H9 (cell line): ENCODE data around the gene NEURL4. TPM values are rescaled to one million over a fixed set of nuclear protein-coding genes. Genes with fewer than 3 reads are reported as not detected.
A peak's percentile ranks its signal among the peaks of the same experiment; 100 is the strongest.
"Not testable (repeated sequence)": the region's sequence is repeated elsewhere in the genome, so short reads cannot be mapped to it uniquely, and the experiment has no call there.

Source experiments
- DNase-seq: peaks from one replicate; pipeline ENCODE4 v3.0.0-alpha.2; 2017
- H2AFZ ChIP-seq: one replicate; pipeline ENCODE4 v1.6.1; 2013; ENCODE audit warnings: mild to moderate bottlenecking, low read length, control low read depth, moderate library complexity
- H2AK5ac ChIP-seq: 2 replicates; pipeline ENCODE4 v1.6.1; 2013; ENCODE audit warnings: low read length, control low read depth, mixed read lengths; ENCODE audit not compliant: insufficient read length
- H2BK120ac ChIP-seq: one replicate; pipeline ENCODE4 v1.6.1; 2013; ENCODE audit warnings: low read depth, mild to moderate bottlenecking, low read length, control low read depth, inconsistent platforms; ENCODE audit not compliant: poor library complexity, severe bottlenecking
- H2BK12ac ChIP-seq: 2 replicates; pipeline ENCODE4 v1.6.1; 2013; ENCODE audit warnings: low read length, control low read depth, mixed read lengths, low read depth; ENCODE audit not compliant: insufficient read length
- H2BK15ac ChIP-seq: 2 replicates; pipeline ENCODE4 v1.6.1; 2013; ENCODE audit warnings: low read depth, low read length, control low read depth
- H2BK20ac ChIP-seq: one replicate; pipeline ENCODE4 v1.6.1; 2013; ENCODE audit warnings: low read depth, mild to moderate bottlenecking, low read length, control low read depth, inconsistent platforms; ENCODE audit not compliant: poor library complexity, severe bottlenecking
- H2BK5ac ChIP-seq: 2 replicates; pipeline ENCODE4 v1.6.1; 2013; ENCODE audit warnings: low read length, control low read depth, mixed read lengths; ENCODE audit not compliant: insufficient read length
- H3K14ac ChIP-seq: 2 replicates; pipeline ENCODE4 v1.6.1; 2013; ENCODE audit warnings: low read length, control low read depth; ENCODE audit not compliant: insufficient read depth
- H3K18ac ChIP-seq: 2 replicates; pipeline ENCODE4 v1.6.1; 2013; ENCODE audit warnings: low read depth, mild to moderate bottlenecking, mixed read lengths, low read length, control low read depth; ENCODE audit not compliant: insufficient read length
- H3K23ac ChIP-seq: 2 replicates; pipeline ENCODE4 v1.6.1; 2013; ENCODE audit warnings: low read length, control low read depth, mixed read lengths, low read depth; ENCODE audit not compliant: insufficient read length
- H3K23me2 ChIP-seq: 2 replicates; pipeline ENCODE4 v1.6.1; 2013; ENCODE audit warnings: low read depth, mild to moderate bottlenecking, mixed read lengths, low read length, control low read depth; ENCODE audit not compliant: insufficient read length, poor library complexity, severe bottlenecking
- H3K27ac ChIP-seq: 2 replicates; pipeline ENCODE4 v1.5.1; 2013; ENCODE audit warnings: low read length, control low read depth, mixed read lengths, low read depth; ENCODE audit not compliant: insufficient read length
- H3K27me3 ChIP-seq: 2 replicates; pipeline ENCODE4 v1.6.1; 2013; ENCODE audit warnings: low read length, control low read depth, inconsistent platforms; ENCODE audit not compliant: insufficient read depth
- H3K4ac ChIP-seq: 2 replicates; pipeline ENCODE4 v1.6.1; 2013; ENCODE audit warnings: low read depth, mild to moderate bottlenecking, control low read depth, inconsistent platforms, low read length, moderate library complexity
- H3K4me1 ChIP-seq: 2 replicates; pipeline ENCODE4 v1.6.1; 2013; ENCODE audit warnings: low read length, control low read depth, inconsistent platforms; ENCODE audit not compliant: insufficient read depth
- H3K4me2 ChIP-seq: 2 replicates; pipeline ENCODE4 v1.6.1; 2013; ENCODE audit warnings: low read length, control low read depth, mixed read lengths; ENCODE audit not compliant: insufficient read length, insufficient read depth
- H3K56ac ChIP-seq: 2 replicates; pipeline ENCODE4 v1.6.1; 2013; ENCODE audit warnings: low read depth, mild to moderate bottlenecking, mixed read lengths, low read length, control low read depth; ENCODE audit not compliant: insufficient read length
- H3K79me1 ChIP-seq: 2 replicates; pipeline ENCODE4 v1.6.1; 2013; ENCODE audit warnings: low read depth, mild to moderate bottlenecking, moderate library complexity, low read length, control low read depth, inconsistent platforms; ENCODE audit not compliant: insufficient read depth, poor library complexity, severe bottlenecking
- H3K79me2 ChIP-seq: 2 replicates; pipeline ENCODE4 v1.6.1; 2013; ENCODE audit warnings: low read length, control low read depth, inconsistent platforms; ENCODE audit not compliant: insufficient read depth
- H3K9ac ChIP-seq: 2 replicates; pipeline ENCODE4 v1.6.1; 2013; ENCODE audit warnings: low read length, control low read depth, mixed read lengths; ENCODE audit not compliant: insufficient read length; ENCODE audit errors: extremely low read depth
- H3K9me3 ChIP-seq: one replicate; pipeline ENCODE4 v1.6.1; 2013; ENCODE audit warnings: low read depth, low read length, inconsistent platforms; ENCODE audit not compliant: control insufficient read depth
- H3T11ph ChIP-seq: one replicate; pipeline ENCODE4 v1.6.1; 2013; ENCODE audit warnings: mild to moderate bottlenecking, low read length, control low read depth, inconsistent platforms
- H4K20me1 ChIP-seq: one replicate; pipeline ENCODE4 v1.6.1; 2013; ENCODE audit not compliant: control insufficient read depth, insufficient read length, insufficient read depth
- H4K5ac ChIP-seq: 2 replicates; pipeline ENCODE4 v1.6.1; 2013; ENCODE audit warnings: low read depth, mild to moderate bottlenecking, mixed read lengths, low read length, control low read depth; ENCODE audit not compliant: insufficient read length
- H4K8ac ChIP-seq: replicated peaks from 2 replicates; pipeline ENCODE4 v1.6.1; 2013; ENCODE audit warnings: low read length, control low read depth, mixed read lengths, low read depth; ENCODE audit not compliant: insufficient read length
- H4K91ac ChIP-seq: 2 replicates; pipeline ENCODE4 v1.6.1; 2013; ENCODE audit warnings: low read depth, mild to moderate bottlenecking, moderate library complexity, mixed read lengths, low read length, control low read depth; ENCODE audit not compliant: insufficient read length
- H3K27ac Mint-ChIP-seq, 3 experiments: 2 replicates in 2 of 3; 3 replicates in 1 of 3; pipeline ENCODE4 v1.8.0; 2020 to 2021; ENCODE audit warnings: mixed read lengths in 3 of 3, mild to moderate bottlenecking in 1 of 3, moderate library complexity in 1 of 3
- H3K27me3 Mint-ChIP-seq: 2 replicates; pipeline ENCODE4 v1.8.0; 2021; ENCODE audit warnings: low read depth, mild to moderate bottlenecking, moderate library complexity, mixed read lengths
- H3K36me3 Mint-ChIP-seq, 3 experiments: 2 replicates in 2 of 3; 3 replicates in 1 of 3; pipeline ENCODE4 v1.8.0; 2020 to 2021; ENCODE audit warnings: low read depth in 3 of 3, mixed read lengths in 3 of 3; ENCODE audit not compliant: insufficient read depth in 1 of 3
- H3K4me1 Mint-ChIP-seq, 2 experiments: 2 replicates each; pipeline ENCODE4 v1.8.0; 2020; ENCODE audit warnings: mixed read lengths in 2 of 2
- H3K4me3 Mint-ChIP-seq, 2 experiments: 2 replicates in 1 of 2; 3 replicates in 1 of 2; pipeline ENCODE4 v1.8.0; 2020 to 2021; ENCODE audit warnings: mild to moderate bottlenecking in 2 of 2, mixed read lengths in 2 of 2, moderate library complexity in 1 of 2
- H3K9me3 Mint-ChIP-seq, 2 experiments: 2 replicates in 1 of 2; 3 replicates in 1 of 2; pipeline ENCODE4 v1.8.0; 2020; ENCODE audit warnings: mild to moderate bottlenecking in 2 of 2, mixed read lengths in 2 of 2, moderate library complexity in 1 of 2
- WGBS: extraction: QIAGEN DNeasy Blood & Tissue Kit; methylation state at CpG from one replicate; pipeline ENCODE4 v1.1.7; 2013; ENCODE audit warnings: missing lambda C conversion rate, low lambda C conversion rate, mixed read lengths; ENCODE audit not compliant: insufficient read length; ENCODE audit errors: extremely low coverage; 5-methylcytosine and 5-hydroxymethylcytosine counted together
- total RNA-seq: library from RNA; stranded (reverse); gene quantifications from 2 replicates; pipeline ENCODE4 v1.2.1, GENCODE V29; 2021
- TF ChIP-seq, protein P1 (sequence below): fragments of 200-600 bp; sonication (generic); conservative IDR thresholded peaks from 3 replicates; pipeline ENCODE4 v1.8.0; 2021; ENCODE audit warnings: antibody characterized with exemption, mild to moderate bottlenecking

The NEURL4 gene
- total RNA-seq, 1 experiment from 2014 or later: 54.8 TPM

- Histone ChIP-seq H3K27ac (no peak overlapping the region), H2BK20ac (no peak overlapping the region), H3K23ac (no peak overlapping the region), H2AK5ac (no peak overlapping the region), H4K8ac (no peak overlapping the region), H3T11ph (no peak overlapping the region), H2BK5ac (no peak overlapping the region), H2BK120ac (no peak overlapping the region), H4K91ac (no peak overlapping the region), H3K18ac (no peak overlapping the region), H4K5ac (no peak overlapping the region), H3K4me2 (no peak overlapping the region), H3K4ac (no peak overlapping the region), H3K79me2 (no peaks in the 10 kb centered on the region), H2AFZ (no peak overlapping the region), H3K14ac (no peak overlapping the region), H4K20me1 (no peaks in the 10 kb centered on the region), H2BK12ac (no peak overlapping the region), H3K27me3 (no peaks in the 10 kb centered on the region), H3K9ac (no peak overlapping the region), H3K79me1 (no peaks in the 10 kb centered on the region), H2BK15ac (no peak overlapping the region), H3K56ac (no peak overlapping the region), H3K23me2 (no peaks in the 10 kb centered on the region), H3K9me3 (no peaks in the 10 kb centered on the region), H3K4me1 (peaks cover 5% of the 10 kb centered on the region; the same call in 1 of the 2 replicates)
- Mint-ChIP-seq H3K36me3 (no peaks in the 10 kb centered on the region), H3K27me3 (peaks cover 6% of the 10 kb centered on the region; the same call in 1 of the 2 replicates), H3K4me3 (no peak overlapping the region; a peak in 1 of 5 replicates), H3K9me3 (no peaks in the 10 kb centered on the region), H3K27ac (peak overlapping the region in 1 of 3 experiments; percentile 67; a peak in 2 of 7 replicates), H3K4me1 (peaks cover 6 to 24% of the 10 kb centered on the region in 2 experiments)
- WGBS: no CpG with 5 or more reads among the region's 8 CpGs
- DNase-seq: peak; percentile 74
- TF ChIP-seq, protein P1, sequence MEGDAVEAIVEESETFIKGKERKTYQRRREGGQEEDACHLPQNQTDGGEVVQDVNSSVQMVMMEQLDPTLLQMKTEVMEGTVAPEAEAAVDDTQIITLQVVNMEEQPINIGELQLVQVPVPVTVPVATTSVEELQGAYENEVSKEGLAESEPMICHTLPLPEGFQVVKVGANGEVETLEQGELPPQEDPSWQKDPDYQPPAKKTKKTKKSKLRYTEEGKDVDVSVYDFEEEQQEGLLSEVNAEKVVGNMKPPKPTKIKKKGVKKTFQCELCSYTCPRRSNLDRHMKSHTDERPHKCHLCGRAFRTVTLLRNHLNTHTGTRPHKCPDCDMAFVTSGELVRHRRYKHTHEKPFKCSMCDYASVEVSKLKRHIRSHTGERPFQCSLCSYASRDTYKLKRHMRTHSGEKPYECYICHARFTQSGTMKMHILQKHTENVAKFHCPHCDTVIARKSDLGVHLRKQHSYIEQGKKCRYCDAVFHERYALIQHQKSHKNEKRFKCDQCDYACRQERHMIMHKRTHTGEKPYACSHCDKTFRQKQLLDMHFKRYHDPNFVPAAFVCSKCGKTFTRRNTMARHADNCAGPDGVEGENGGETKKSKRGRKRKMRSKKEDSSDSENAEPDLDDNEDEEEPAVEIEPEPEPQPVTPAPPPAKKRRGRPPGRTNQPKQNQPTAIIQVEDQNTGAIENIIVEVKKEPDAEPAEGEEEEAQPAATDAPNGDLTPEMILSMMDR: no peak
Measured at GRCh38 chr17:7367083-7367482, 37.9 kb upstream of the NEURL4 start.

DNA sequence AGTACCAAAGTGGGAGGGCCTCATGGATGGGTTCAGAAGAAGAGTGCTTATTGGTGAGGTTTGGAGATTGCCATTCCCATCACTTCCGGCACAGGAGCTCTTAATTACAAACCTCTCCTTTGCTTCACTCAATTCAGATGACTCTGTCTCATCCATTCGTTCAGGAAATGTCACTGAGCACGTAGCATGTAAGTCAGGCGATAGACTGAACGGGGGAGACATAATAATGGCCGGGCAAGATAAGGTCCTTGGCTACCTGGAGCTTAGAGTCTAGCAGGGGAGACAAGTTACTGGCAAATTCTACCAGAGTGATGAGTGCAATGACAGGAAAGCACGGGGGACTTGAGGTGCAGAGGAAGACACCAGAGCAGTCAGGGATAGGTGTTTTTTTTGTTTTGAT lies 36.8 kb upstream of the NEURL4 start:
- H3K18ac ChIP-seq, H2BK20ac ChIP-seq, H3K27me3 Mint-ChIP-seq, H2BK12ac ChIP-seq, H3K4me3 Mint-ChIP-seq, H3T11ph ChIP-seq, H3K27me3 ChIP-seq, H3K4me1 ChIP-seq, H3K14ac ChIP-seq, H3K27ac Mint-ChIP-seq, H2BK5ac ChIP-seq, H3K79me2 ChIP-seq, H3K9me3 ChIP-seq, H3K79me1 ChIP-seq, H3K56ac ChIP-seq, H3K23ac ChIP-seq, H3K27ac ChIP-seq, H2BK120ac ChIP-seq, DNase-seq, H3K9me3 Mint-ChIP-seq, H3K9ac ChIP-seq, H3K36me3 Mint-ChIP-seq, H4K8ac ChIP-seq, H2AFZ ChIP-seq, H4K91ac ChIP-seq, H3K23me2 ChIP-seq, H3K4ac ChIP-seq, H2BK15ac ChIP-seq, H4K5ac ChIP-seq, H2AK5ac ChIP-seq, H4K20me1 ChIP-seq, H3K4me2 ChIP-seq: not testable (repeated sequence)
- no CpG with 5 or more reads among the region's 7 CpGs for WGBS
- peaks cover 11 to 24% of the 10 kb centered on the region in 2 experiments for H3K4me1 Mint-ChIP-seq
